K562 (cell line): ENCODE data around the gene CXCR5. TPM values are rescaled to one million over a fixed set of nuclear protein-coding genes. Genes with fewer than 3 reads are reported as not detected.

Source experiments
- BRCA1 ChIP-seq, 2 experiments: fragments of 450-650 bp in 1 of 2; sonication (generic) in 1 of 2; formaldehyde crosslinking in 1 of 2; IDR thresholded peaks; 2 replicates each; pipeline versions ENCODE4 v1.5.0 to v1.6.1; 2017 to 2020; ENCODE audit warnings: mild to moderate bottlenecking in 1 of 2, missing genetic modification reagents in 1 of 2
- CEBPB ChIP-seq: fragments of 450-650 bp; IDR thresholded peaks from 2 replicates; pipeline ENCODE4 v1.6.1; 2016; ENCODE audit warnings: missing genetic modification characterization, missing compliant biosample characterization
- EHMT2 ChIP-seq: fragments of 450-650 bp; IDR thresholded peaks from 2 replicates; pipeline ENCODE4 v1.6.1; 2018; ENCODE audit warnings: antibody characterized with exemption
- FOXK1 ChIP-seq: sonication (generic); formaldehyde crosslinking; IDR thresholded peaks from 2 replicates; pipeline ENCODE4 v1.8.0; 2022; ENCODE audit warnings: missing genetic modification reagents, mild to moderate bottlenecking, borderline replicate concordance
- HSF4 ChIP-seq: fragments of 250-450 bp; sonication (Bioruptor Pico); IDR thresholded peaks from 2 replicates; pipeline ENCODE4 v2.1.2; 2022; ENCODE audit warnings: mild to moderate bottlenecking, moderate library complexity, borderline replicate concordance
- MCM5 ChIP-seq: fragments of 450-650 bp; IDR thresholded peaks from 2 replicates; pipeline ENCODE4 v1.6.1; 2016; ENCODE audit warnings: low read depth
- MYBL2 ChIP-seq, 2 experiments: fragments of 450-650 bp in 1 of 2; sonication (generic) in 1 of 2; formaldehyde crosslinking in 1 of 2; IDR thresholded peaks; 2 replicates each; pipeline versions ENCODE4 v1.6.1 to v1.8.1; 2017 to 2022; ENCODE audit warnings: borderline replicate concordance in 1 of 2, inconsistent platforms in 1 of 2, low read depth in 1 of 2, mild to moderate bottlenecking in 1 of 2, missing genetic modification reagents in 1 of 2, moderate library complexity in 1 of 2
- RAD51 ChIP-seq: fragments of 450-650 bp; IDR thresholded peaks from 2 replicates; pipeline ENCODE4 v1.7.1; 2016; ENCODE audit warnings: low read depth, mild to moderate bottlenecking, borderline replicate concordance
- SREBF1 ChIP-seq: fragments of 150-350 bp; IDR thresholded peaks from 2 replicates; pipeline ENCODE4 v1.6.1; 2014; ENCODE audit warnings: antibody characterized with exemption, low read depth, low read length, borderline replicate concordance
- STAT5A ChIP-seq: IDR thresholded peaks from 2 replicates; pipeline ENCODE4 v1.6.1; 2012; ENCODE audit warnings: low read length, inconsistent platforms, borderline replicate concordance
- ZBTB1 ChIP-seq: sonication (generic); formaldehyde crosslinking; IDR thresholded peaks from 2 replicates; pipeline ENCODE4 v1.8.1; 2023; ENCODE audit warnings: missing genetic modification reagents, low read depth, mild to moderate bottlenecking, borderline replicate concordance
- ZNF23 ChIP-seq: fragments of 250-450 bp; sonication (Bioruptor Pico); IDR thresholded peaks from 2 replicates; pipeline ENCODE4 v1.4.0; 2020; ENCODE audit warnings: mild to moderate bottlenecking
- ZNF3 ChIP-seq: fragments of 250-450 bp; sonication (Bioruptor Pico); IDR thresholded peaks from 2 replicates; pipeline ENCODE4 v1.5.0; 2021; ENCODE audit warnings: mild to moderate bottlenecking, moderate library complexity
- ZSCAN29 ChIP-seq: fragments of 450-650 bp; IDR thresholded peaks from 2 replicates; pipeline ENCODE4 v1.6.1; 2017
- polyA plus RNA-seq, 8 experiments: library from polyadenylated mRNA; depleted of rRNA in 4 of 8; stranded (reverse) in 5 of 8; unstranded in 3 of 8; fragments of >200 nt; fragmentation: Nextera tagmentation in 2 of 8; fragmentation: Illumina TruSeq in 1 of 8; extraction: Ambion mirVana in 2 of 8; extraction: Trizol in 1 of 8; gene quantifications; 2 replicates each; pipeline versions ENCODE4 v1.2.1 to v1.2.3, GENCODE V29; 2011 to 2014; ENCODE audit warnings: inconsistent platforms in 1 of 8, missing spikeins in 1 of 8
- total RNA-seq, 7 experiments: library from RNA; depleted of rRNA in 6 of 7; stranded (reverse); fragments of >200 nt in 6 of 7; fragmentation: Illumina TruSeq in 2 of 7; extraction: Trizol in 2 of 7; gene quantifications; 2 replicates each; pipeline versions ENCODE4 v1.2.1 to v1.2.3, GENCODE V29; 2011 to 2021; ENCODE audit warnings: low replicate concordance in 1 of 7
- TF ChIP-seq, protein P1 (sequence below): fragments of 250-450 bp; sonication (Bioruptor Pico); IDR thresholded peaks from 2 replicates; pipeline ENCODE4 v1.9.0; 2021; ENCODE audit warnings: mild to moderate bottlenecking, inconsistent platforms
- TF ChIP-seq, protein P2 (sequence below): fragments of 250-450 bp; sonication (Bioruptor Pico); IDR thresholded peaks from 2 replicates; pipeline ENCODE4 v1.8.0; 2022; ENCODE audit warnings: moderate library complexity, mild to moderate bottlenecking, inconsistent platforms
- TF ChIP-seq, protein P3 (sequence below), 2 experiments: fragments of 450-650 bp in 1 of 2; IDR thresholded peaks; 2 replicates each; pipeline ENCODE4 v1.6.1; 2011 to 2017; ENCODE audit warnings: low read depth in 2 of 2, antibody characterized with exemption in 1 of 2, borderline replicate concordance in 1 of 2, low read length in 1 of 2, mild to moderate bottlenecking in 1 of 2, mixed read lengths in 1 of 2; ENCODE audit not compliant: control insufficient read depth in 1 of 2
- TF ChIP-seq, protein P4 (sequence below): fragments of 250-450 bp; sonication (Bioruptor Pico); IDR thresholded peaks from 2 replicates; pipeline ENCODE4 v1.8.0; 2022; ENCODE audit warnings: moderate library complexity, mild to moderate bottlenecking, inconsistent platforms

CXCR5 gene
- total and polyA plus RNA-seq, 9 of the 15 experiments (the other 6 are each of a cell fraction or from before 2014, with no cell fraction given): 0.03 to 0.06 TPM; not detected in 7

DNA sequence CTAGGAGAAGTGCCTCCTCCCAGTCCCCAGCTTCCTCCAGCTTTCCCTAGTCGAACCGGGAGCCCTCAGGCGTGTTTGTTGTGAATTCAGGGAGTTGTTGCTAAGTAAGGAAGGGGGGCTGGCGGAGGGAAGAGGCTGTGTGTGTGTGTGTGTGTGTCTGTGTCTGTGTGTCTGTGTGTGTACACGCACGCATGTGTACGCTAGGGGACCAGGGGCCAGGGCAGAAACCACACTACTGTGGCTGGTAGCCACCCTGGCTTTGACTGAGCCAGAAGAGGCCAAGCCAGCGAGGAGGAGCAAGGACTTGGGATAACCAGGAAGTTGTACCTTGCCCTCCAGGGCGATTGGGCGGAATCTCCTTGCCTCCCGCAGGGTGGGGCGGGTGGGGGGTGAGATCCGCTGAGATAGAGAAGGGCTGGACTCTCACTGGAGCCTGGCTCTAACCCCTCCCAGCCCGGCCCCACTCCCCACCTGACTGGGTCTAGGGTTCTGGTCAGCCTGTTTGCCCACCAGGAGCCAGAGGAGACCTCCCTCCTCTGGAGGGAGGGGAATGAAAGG is 34.5 kb downstream of the CXCR5 start (continued):
- TF ChIP-seq, protein P1, sequence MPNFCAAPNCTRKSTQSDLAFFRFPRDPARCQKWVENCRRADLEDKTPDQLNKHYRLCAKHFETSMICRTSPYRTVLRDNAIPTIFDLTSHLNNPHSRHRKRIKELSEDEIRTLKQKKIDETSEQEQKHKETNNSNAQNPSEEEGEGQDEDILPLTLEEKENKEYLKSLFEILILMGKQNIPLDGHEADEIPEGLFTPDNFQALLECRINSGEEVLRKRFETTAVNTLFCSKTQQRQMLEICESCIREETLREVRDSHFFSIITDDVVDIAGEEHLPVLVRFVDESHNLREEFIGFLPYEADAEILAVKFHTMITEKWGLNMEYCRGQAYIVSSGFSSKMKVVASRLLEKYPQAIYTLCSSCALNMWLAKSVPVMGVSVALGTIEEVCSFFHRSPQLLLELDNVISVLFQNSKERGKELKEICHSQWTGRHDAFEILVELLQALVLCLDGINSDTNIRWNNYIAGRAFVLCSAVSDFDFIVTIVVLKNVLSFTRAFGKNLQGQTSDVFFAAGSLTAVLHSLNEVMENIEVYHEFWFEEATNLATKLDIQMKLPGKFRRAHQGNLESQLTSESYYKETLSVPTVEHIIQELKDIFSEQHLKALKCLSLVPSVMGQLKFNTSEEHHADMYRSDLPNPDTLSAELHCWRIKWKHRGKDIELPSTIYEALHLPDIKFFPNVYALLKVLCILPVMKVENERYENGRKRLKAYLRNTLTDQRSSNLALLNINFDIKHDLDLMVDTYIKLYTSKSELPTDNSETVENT (CRISPR knock-in tag): no peak
- TF ChIP-seq ZNF3 (CRISPR knock-in tag) (no peak), RAD51 (no peak), FOXK1 (no peak), BRCA1 (IDR thresholded peaks at IDR 0.05) (no peak), BRCA1 (CRISPR knock-in tag; IDR thresholded peaks at IDR 0.05) (no peak), CEBPB (tag) (no peak), STAT5A (no peak), MYBL2 (IDR thresholded peaks at IDR 0.05; ENCODE audit: low read depth) (no peak), MYBL2 (CRISPR knock-in tag; IDR thresholded peaks at IDR 0.05; ENCODE audit: borderline replicate concordance) (no peak), HSF4 (no peak), ZBTB1 (CRISPR knock-in tag) (no peak), MCM5 (no peak), EHMT2 (no peak), ZNF23 (CRISPR knock-in tag) (no peak), SREBF1 (no peak), ZSCAN29 (no peak)
- TF ChIP-seq, protein P2, sequence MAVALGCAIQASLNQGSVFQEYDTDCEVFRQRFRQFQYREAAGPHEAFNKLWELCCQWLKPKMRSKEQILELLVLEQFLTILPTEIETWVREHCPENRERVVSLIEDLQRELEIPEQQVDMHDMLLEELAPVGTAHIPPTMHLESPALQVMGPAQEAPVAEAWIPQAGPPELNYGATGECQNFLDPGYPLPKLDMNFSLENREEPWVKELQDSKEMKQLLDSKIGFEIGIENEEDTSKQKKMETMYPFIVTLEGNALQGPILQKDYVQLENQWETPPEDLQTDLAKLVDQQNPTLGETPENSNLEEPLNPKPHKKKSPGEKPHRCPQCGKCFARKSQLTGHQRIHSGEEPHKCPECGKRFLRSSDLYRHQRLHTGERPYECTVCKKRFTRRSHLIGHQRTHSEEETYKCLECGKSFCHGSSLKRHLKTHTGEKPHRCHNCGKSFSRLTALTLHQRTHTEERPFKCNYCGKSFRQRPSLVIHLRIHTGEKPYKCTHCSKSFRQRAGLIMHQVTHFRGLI (CRISPR knock-in tag): no peak
- TF ChIP-seq, protein P3, sequence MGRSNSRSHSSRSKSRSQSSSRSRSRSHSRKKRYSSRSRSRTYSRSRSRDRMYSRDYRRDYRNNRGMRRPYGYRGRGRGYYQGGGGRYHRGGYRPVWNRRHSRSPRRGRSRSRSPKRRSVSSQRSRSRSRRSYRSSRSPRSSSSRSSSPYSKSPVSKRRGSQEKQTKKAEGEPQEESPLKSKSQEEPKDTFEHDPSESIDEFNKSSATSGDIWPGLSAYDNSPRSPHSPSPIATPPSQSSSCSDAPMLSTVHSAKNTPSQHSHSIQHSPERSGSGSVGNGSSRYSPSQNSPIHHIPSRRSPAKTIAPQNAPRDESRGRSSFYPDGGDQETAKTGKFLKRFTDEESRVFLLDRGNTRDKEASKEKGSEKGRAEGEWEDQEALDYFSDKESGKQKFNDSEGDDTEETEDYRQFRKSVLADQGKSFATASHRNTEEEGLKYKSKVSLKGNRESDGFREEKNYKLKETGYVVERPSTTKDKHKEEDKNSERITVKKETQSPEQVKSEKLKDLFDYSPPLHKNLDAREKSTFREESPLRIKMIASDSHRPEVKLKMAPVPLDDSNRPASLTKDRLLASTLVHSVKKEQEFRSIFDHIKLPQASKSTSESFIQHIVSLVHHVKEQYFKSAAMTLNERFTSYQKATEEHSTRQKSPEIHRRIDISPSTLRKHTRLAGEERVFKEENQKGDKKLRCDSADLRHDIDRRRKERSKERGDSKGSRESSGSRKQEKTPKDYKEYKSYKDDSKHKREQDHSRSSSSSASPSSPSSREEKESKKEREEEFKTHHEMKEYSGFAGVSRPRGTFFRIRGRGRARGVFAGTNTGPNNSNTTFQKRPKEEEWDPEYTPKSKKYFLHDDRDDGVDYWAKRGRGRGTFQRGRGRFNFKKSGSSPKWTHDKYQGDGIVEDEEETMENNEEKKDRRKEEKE (IDR thresholded peaks at IDR 0.05; ENCODE audit: borderline replicate concordance in 1 of 2, control insufficient read depth in 1 of 2, low read depth in 2 of 2, low read length in 1 of 2): no peak
- TF ChIP-seq, protein P4, sequence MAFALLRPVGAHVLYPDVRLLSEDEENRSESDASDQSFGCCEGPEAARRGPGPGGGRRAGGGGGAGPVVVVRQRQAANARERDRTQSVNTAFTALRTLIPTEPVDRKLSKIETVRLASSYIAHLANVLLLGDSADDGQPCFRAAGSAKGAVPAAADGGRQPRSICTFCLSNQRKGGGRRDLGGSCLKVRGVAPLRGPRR (CRISPR knock-in tag): no peak
